ENCODE data around the gene ACTA2.

ACTA2 gene

DNA sequence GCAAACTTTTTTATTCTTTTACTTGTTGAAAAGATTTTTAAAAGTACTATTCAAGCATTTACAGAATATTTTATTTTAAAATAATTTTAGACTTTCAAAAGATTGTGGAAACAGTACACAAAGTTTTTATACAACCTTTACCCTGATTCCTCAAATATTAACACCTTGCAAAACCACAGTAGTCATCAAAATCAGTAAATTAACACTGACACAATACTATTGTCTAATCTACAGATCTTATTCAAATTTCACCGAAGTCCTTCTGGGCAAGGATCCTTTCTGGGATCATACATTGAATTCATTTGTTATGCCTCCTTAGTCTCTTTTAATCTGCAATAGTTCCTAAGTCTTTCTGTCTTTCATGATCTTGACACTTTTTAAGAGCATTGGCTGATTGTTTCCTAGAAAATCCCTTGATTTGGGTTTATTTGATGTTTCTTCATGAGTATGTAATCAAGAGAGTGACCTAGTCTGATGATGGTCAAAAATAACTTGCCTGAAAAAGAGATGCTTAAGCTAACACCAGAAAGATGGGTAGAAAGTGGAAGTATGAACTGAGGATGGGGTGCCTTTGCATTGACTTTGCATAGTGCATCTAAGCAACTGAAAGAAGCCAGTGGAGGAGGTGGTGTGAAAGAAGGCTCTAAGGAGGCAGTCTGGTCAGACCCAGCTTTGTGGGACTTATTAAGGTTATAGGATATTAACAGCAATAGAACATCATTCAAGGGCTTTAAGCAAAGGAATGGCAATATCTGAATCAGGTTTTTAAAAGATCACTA lies 62.8 kb downstream of the ACTA2 start:
- DNase-seq: no peak

- DNase-seq: no peak
These were observed 63.6 kb downstream of the ACTA2 start for GRCh38 chr10:88888810-88889445.

- no peak for DNase-seq
These were observed 66.0 kb downstream of the ACTA2 start for GRCh38 chr10:88886557-88886956.
